ENCODE measurements around the gene EPB41L4B. TPM values are rescaled to one million over a fixed set of nuclear protein-coding genes. Genes with fewer than 3 reads are reported as not detected.
A peak's percentile ranks its signal among the peaks of the same experiment; 100 is the strongest.

The EPB41L4B gene
- total RNA-seq, 1 experiment from 2014 or later = 20.2 TPM

DNA sequence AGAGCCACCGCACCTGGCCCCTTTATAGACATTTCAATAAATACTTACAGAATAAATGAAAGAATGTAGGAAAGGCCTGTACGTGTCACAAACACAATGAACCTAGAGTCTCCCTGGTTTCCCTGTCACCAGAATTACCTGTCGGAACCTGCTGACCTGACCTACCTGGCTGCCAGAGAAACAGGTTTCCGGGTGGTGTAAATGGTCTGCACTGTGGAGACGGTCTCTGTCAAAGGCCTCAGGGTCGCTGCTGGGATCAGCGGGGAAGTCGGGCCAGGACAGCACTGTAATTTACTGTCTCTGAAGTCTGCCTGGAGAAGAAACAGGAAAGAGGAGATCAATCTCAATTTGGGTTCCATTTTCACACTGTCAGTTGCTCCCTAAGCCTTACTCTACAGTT lies 144.5 kb downstream of the EPB41L4B start:
- no TSS peak for BruUV-seq (replicated peaks)
- ChIA-PET CTCF (interaction anchor here (0.5 kb wide), 1 partner anchor 128 kb away, joined by 3 read pairs; no protein-coding TSS in a partner anchor), POLR2A (no interaction called here)
- H3K9me3 Mint-ChIP-seq (ENCODE audit: unreplicated experiment) = no peaks in the 10 kb centered on the region
- H3K4me3 Mint-ChIP-seq (ENCODE audit: unreplicated experiment) = no peak overlapping the region
- no peaks in the 10 kb centered on the region for H3K4me1 Mint-ChIP-seq (ENCODE audit: insufficient read depth, unreplicated experiment)
- no peaks in the 10 kb centered on the region for H3K36me3 Mint-ChIP-seq (ENCODE audit: insufficient read depth, unreplicated experiment)
- intact Hi-C loops (cut with micrococcal nuclease) = no loop called here
- TF ChIP-seq, protein P1, sequence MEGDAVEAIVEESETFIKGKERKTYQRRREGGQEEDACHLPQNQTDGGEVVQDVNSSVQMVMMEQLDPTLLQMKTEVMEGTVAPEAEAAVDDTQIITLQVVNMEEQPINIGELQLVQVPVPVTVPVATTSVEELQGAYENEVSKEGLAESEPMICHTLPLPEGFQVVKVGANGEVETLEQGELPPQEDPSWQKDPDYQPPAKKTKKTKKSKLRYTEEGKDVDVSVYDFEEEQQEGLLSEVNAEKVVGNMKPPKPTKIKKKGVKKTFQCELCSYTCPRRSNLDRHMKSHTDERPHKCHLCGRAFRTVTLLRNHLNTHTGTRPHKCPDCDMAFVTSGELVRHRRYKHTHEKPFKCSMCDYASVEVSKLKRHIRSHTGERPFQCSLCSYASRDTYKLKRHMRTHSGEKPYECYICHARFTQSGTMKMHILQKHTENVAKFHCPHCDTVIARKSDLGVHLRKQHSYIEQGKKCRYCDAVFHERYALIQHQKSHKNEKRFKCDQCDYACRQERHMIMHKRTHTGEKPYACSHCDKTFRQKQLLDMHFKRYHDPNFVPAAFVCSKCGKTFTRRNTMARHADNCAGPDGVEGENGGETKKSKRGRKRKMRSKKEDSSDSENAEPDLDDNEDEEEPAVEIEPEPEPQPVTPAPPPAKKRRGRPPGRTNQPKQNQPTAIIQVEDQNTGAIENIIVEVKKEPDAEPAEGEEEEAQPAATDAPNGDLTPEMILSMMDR (IDR thresholded peaks at IDR 0.05; ENCODE audit: unreplicated experiment) = no peak
- DNase-seq (ENCODE audit: unreplicated experiment) = no peak
- H3K27ac Mint-ChIP-seq (ENCODE audit: low read depth, unreplicated experiment) = no peak overlapping the region
- no peaks in the 10 kb centered on the region for H3K27me3 Mint-ChIP-seq (ENCODE audit: insufficient read depth, unreplicated experiment)

DNA sequence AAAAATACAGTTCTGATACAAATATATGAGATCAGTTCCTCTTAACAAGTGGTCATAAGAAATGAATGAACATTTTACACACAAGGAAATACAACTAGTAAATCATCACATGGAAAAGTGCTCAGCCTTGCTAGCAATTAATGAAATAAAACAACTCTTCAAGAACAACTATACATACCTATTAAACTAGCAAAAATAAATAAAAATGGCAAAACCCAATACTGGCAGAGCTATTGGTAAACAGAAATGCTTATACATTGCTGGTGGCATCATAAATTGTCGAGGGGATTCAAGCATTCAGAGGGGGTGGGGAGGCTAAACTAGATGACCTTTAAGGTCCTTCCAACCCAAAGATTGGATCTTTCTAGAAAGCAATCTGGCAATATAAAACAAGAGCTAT lies 147.9 kb downstream of the EPB41L4B start:
- Mint-ChIP-seq H3K36me3 (ENCODE audit: insufficient read depth, unreplicated experiment) (no peaks in the 10 kb centered on the region), H3K27ac (ENCODE audit: low read depth, unreplicated experiment) (no peak overlapping the region), H3K9me3 (ENCODE audit: unreplicated experiment) (no peaks in the 10 kb centered on the region), H3K27me3 (ENCODE audit: insufficient read depth, unreplicated experiment) (no peaks in the 10 kb centered on the region), H3K4me1 (ENCODE audit: insufficient read depth, unreplicated experiment) (no peaks in the 10 kb centered on the region), H3K4me3 (ENCODE audit: unreplicated experiment) (no peak overlapping the region)
- TF ChIP-seq, protein P1 (IDR thresholded peaks at IDR 0.05; ENCODE audit: unreplicated experiment) = no peak
- BruUV-seq (replicated peaks) = no TSS peak
- ChIA-PET POLR2A (interaction anchor here (0.6 kb wide), 1 partner anchor 55 kb away, joined by 5 read pairs; no protein-coding TSS in a partner anchor), CTCF (interaction anchor here (0.6 to 0.7 kb wide), 2 partner anchors 223 to 609 kb away, joined by 3 to 4 read pairs; no protein-coding TSS in a partner anchor)
- DNase-seq (ENCODE audit: unreplicated experiment) = no peak
- intact Hi-C loops (cut with micrococcal nuclease) = no loop called here

DNA sequence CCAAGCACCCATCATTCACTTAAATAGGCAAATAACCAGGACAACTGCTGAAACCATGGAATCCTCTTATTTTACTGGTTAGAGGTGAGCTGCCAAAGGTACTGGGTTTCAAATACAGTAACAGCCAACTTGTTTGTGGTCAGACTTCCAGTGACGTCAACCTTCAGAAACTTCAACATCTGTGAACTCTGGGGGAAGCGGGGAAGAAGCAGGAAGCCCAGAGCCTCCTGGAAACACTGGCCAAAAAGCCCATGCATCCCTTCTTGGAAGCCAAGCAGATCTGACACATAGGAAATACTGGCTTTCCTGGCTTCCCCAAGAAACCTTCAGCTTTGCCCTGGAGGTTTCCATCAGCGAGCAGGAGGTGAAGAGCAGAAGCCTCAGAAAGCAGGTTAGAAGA lies 148.9 kb downstream of the EPB41L4B start:
- TF ChIP-seq, protein P1 (IDR thresholded peaks at IDR 0.05; ENCODE audit: unreplicated experiment) = no peak
- no peaks in the 10 kb centered on the region for H3K36me3 Mint-ChIP-seq (ENCODE audit: insufficient read depth, unreplicated experiment)
- H3K27me3 Mint-ChIP-seq (ENCODE audit: insufficient read depth, unreplicated experiment) = no peaks in the 10 kb centered on the region
- no peak overlapping the region for H3K4me3 Mint-ChIP-seq (ENCODE audit: unreplicated experiment)
- DNase-seq (ENCODE audit: unreplicated experiment) = peak; percentile 35
- H3K9me3 Mint-ChIP-seq (ENCODE audit: unreplicated experiment) = no peaks in the 10 kb centered on the region
- no peaks in the 10 kb centered on the region for H3K4me1 Mint-ChIP-seq (ENCODE audit: insufficient read depth, unreplicated experiment)
- no peak overlapping the region for H3K27ac Mint-ChIP-seq (ENCODE audit: low read depth, unreplicated experiment)
- BruUV-seq (replicated peaks) = no TSS peak
- ChIA-PET POLR2A (no interaction called here), CTCF (interaction anchor here (1.5 kb wide), 1 partner anchor 11 kb away, joined by 8 read pairs; no protein-coding TSS in a partner anchor)
- intact Hi-C loops (cut with micrococcal nuclease) = no loop called here

DNA sequence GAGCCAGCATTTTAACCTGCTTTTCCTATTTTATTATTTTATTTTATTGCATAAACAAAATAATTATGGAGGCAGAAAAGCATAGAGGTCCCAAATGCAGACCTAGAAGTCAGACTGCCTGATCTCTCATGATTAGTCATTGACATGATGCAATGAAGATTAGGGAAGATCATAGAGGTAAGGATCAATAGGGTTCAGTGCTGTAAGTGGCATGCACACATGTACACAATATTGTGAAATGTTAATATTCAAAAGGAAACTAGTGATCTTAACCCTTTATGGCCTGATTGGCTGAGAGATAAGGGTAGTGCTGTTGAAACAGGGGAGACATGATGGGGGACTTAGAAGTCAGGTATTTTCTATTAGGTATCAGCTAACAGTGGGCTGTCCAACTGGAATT lies 152.7 kb downstream of the EPB41L4B start:
- TF ChIP-seq, protein P1 (IDR thresholded peaks at IDR 0.05; ENCODE audit: unreplicated experiment) = no peak
- Mint-ChIP-seq H3K4me3 (ENCODE audit: unreplicated experiment) (no peak overlapping the region), H3K27me3 (ENCODE audit: insufficient read depth, unreplicated experiment) (no peaks in the 10 kb centered on the region), H3K27ac (ENCODE audit: low read depth, unreplicated experiment) (no peak overlapping the region), H3K9me3 (ENCODE audit: unreplicated experiment) (no peaks in the 10 kb centered on the region), H3K36me3 (ENCODE audit: insufficient read depth, unreplicated experiment) (no peaks in the 10 kb centered on the region), H3K4me1 (ENCODE audit: insufficient read depth, unreplicated experiment) (no peaks in the 10 kb centered on the region)
- ChIA-PET CTCF (no interaction called here), POLR2A (no interaction called here)
- intact Hi-C loops (cut with micrococcal nuclease) = no loop called here
- DNase-seq (ENCODE audit: unreplicated experiment) = no peak
- BruUV-seq (replicated peaks) = no TSS peak

Measured in MCF 10A (cell line).